MG63 (cell line): ENCODE data around the gene KMT2D. TPM values are rescaled to one million over a fixed set of nuclear protein-coding genes. Genes with fewer than 3 reads are reported as not detected.

Source experiments
- DNase-seq: peaks from one replicate; pipeline ENCODE4 v3.0.0-alpha.2; 2020
- H3K27me3 ChIP-seq: fragments of 250-450 bp; sonication (Bioruptor Pico); 2 replicates; pipeline ENCODE4 v1.5.1; 2020; ENCODE audit warnings: mild to moderate bottlenecking, moderate library complexity
- H3K36me3 ChIP-seq: fragments of 250-450 bp; sonication (Bioruptor Pico); 2 replicates; pipeline ENCODE4 v1.5.1; 2020; ENCODE audit warnings: mild to moderate bottlenecking, moderate library complexity
- H3K4me3 ChIP-seq: fragments of 250-450 bp; sonication (Bioruptor Pico); 2 replicates; pipeline ENCODE4 v1.5.1; 2020; ENCODE audit warnings: mild to moderate bottlenecking, moderate library complexity
- H3K9me3 ChIP-seq: fragments of 250-450 bp; sonication (Bioruptor Pico); 2 replicates; pipeline ENCODE4 v1.5.1; 2020; ENCODE audit warnings: mild to moderate bottlenecking, moderate library complexity
- total RNA-seq: library from RNA; depleted of rRNA; stranded (reverse); fragments of >200 nt; shearing (Covaris generic); gene quantifications from 2 replicates; pipeline ENCODE4 v1.2.3, GENCODE V29; 2014; ENCODE audit warnings: low replicate concordance; rRNA removed

Gene KMT2D
- 8.6 and 11.7 TPM in 2 replicates for total RNA-seq

- DNase-seq = peak; percentile 97
- Histone ChIP-seq H3K4me3 (peak within 1 kb of the TSS; percentile 82), H3K9me3 (no peaks in the 10 kb centered on the region), H3K27me3 (no peaks in the 10 kb centered on the region), H3K36me3 (peaks cover 21% of the 10 kb centered on the region)
These were observed at the start of gene KMT2D for GRCh38 chr12:49060237-49061156. Gene KMT2D, minus strand, starts transcription at chr12:49060794. Its CDS starts 5,470 bp downstream, at chr12:49055324.

GRCh38 chr12:49109641-49110463 lies 49.3 kb upstream of the KMT2D start:
- Histone ChIP-seq H3K27me3 (no peaks in the 10 kb centered on the region), H3K4me3 (peak overlapping the region; percentile 88), H3K9me3 (no peaks in the 10 kb centered on the region), H3K36me3 (no peaks in the 10 kb centered on the region)
- no peak for DNase-seq

DNA sequence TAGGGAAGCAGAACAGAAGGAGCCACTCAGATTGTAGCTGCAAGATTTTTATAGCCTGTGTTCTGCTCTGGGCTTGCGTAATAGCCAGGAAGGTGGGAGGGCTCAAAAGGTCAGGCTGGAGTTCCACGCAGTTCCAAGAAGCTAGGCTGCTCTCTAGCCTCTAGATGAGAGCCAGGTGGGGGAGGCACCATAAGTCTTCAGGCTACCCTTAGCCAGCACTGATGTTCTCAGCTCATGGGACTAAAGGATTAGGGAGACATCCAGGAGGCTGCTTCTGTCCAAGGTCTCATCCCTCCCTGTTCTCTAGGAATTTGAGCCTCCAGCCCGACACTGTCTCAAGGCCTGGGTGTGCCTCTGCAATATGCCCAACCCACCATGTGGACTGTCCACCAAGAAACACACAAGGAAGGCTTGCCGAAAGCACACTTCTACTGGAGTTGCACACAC lies 48.4 kb upstream of the KMT2D start:
- H3K4me3 ChIP-seq = peak overlapping the region; percentile 88; the same call in 1 of the 2 replicates
- H3K36me3 ChIP-seq = no peaks in the 10 kb centered on the region; the same call in 1 of the 2 replicates
- no peak for DNase-seq
- no peaks in the 10 kb centered on the region for H3K9me3 ChIP-seq
- no peaks in the 10 kb centered on the region for H3K27me3 ChIP-seq

DNA sequence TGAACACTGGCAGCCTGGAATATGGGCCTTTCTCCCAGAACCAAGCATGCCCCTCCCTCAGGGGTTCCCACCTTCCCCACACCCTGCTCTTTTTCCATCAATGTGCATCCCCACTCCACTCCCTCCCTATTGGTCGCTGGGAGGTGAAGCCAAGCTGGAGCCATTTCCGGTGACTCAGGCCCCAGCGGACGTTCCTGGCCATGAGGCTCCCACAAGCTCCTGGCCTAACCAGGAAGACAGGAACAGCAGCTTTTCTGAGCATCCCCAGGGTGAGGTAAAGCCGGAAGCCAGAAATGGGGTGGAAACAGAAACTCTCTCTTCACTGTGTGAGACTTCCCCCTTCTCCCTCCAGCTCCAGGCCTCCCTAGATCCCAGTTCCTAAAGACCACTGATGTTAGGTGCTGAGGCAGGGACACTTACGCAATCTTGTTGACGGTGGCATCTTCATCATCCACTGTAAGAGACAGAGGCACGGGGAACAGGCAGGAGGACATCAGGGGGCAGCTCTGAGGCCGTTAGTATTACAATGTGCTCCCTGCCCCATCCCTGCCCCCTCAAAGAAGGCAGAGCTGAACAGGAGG lies 45.0 kb upstream of the KMT2D start:
- no peak overlapping the region for H3K4me3 ChIP-seq
- H3K27me3 ChIP-seq = no peaks in the 10 kb centered on the region
- peaks cover 2% of the 10 kb centered on the region for H3K36me3 ChIP-seq
- no peaks in the 10 kb centered on the region for H3K9me3 ChIP-seq
- DNase-seq = no peak

GRCh38 chr12:49104822-49105221 lies 44.2 kb upstream of the KMT2D start:
- no peaks in the 10 kb centered on the region for H3K9me3 ChIP-seq
- H3K4me3 ChIP-seq = no peak overlapping the region
- H3K27me3 ChIP-seq = no peaks in the 10 kb centered on the region
- DNase-seq = no peak
- H3K36me3 ChIP-seq = peaks cover 6% of the 10 kb centered on the region

- DNase-seq = no peak
- H3K9me3 ChIP-seq = no peaks in the 10 kb centered on the region
- H3K4me3 ChIP-seq = no peak overlapping the region
- peaks cover 9% of the 10 kb centered on the region for H3K36me3 ChIP-seq
- H3K27me3 ChIP-seq = no peaks in the 10 kb centered on the region
These were observed 39.8 kb upstream of the KMT2D start for GRCh38 chr12:49100380-49100779.

DNA sequence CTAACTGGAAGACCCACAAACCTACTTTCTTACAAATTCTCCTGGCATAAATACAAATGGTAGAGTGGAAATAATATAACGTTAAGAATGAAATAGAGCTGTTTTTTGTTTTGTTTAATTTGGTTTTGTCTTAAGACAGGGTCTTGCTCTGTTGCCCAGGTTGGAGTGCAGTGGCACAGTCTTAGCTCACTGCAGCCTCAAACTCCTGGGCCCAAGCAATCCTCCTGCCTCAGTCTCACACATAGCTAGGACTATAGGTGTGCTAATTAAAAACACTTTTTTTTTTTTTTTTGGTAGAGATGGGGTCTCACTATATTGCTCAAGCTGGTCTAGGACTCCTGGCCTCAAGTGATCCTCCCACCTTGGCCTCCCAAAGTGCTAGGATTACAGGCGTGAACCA lies 38.1 kb upstream of the KMT2D start:
- no peak for DNase-seq
- Histone ChIP-seq H3K36me3 (peaks cover 9% of the 10 kb centered on the region), H3K27me3 (0 out of 2 replicates have a peak, but pooled peaks cover under 1% of the 10 kb centered on the region), H3K4me3 (no peak overlapping the region), H3K9me3 (no peaks in the 10 kb centered on the region)

GRCh38 chr12:49098035-49098451 lies 37.4 kb upstream of the KMT2D start:
- H3K27me3 ChIP-seq = 0 out of 2 replicates have a peak, but pooled peaks cover 4% of the 10 kb centered on the region
- peak; percentile 25 for DNase-seq
- H3K36me3 ChIP-seq = peaks cover 9% of the 10 kb centered on the region

DNA sequence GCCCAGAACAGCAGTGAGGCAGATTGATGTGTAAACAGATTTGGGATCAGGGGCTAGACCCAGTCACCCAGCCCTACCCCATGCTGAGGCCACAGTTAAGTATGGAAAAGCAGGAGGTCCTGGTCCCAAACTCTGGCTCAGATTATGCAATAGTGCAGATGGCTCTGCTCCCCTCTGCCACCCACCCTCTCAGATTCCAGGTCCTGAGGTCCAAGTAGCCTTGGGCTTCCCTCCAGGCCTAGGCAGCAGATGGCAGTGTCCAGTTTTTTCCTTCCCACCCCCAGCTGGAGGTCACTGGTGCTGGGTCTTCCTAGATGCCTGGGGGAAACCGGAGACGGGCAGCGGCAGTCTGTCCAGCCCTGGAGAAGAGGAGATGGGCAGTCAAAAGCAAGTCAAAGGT lies 36.8 kb upstream of the KMT2D start:
- Histone ChIP-seq H3K4me3 (no peak overlapping the region), H3K27me3 (0 out of 2 replicates have a peak, but pooled peaks cover 4% of the 10 kb centered on the region), H3K9me3 (no peaks in the 10 kb centered on the region), H3K36me3 (peaks cover 9% of the 10 kb centered on the region)
- DNase-seq = no peak

More at GRCh38 chr12:49098035-49098451, 37.4 kb upstream of the KMT2D start:
- H3K9me3 ChIP-seq = no peaks in the 10 kb centered on the region
- no peak overlapping the region for H3K4me3 ChIP-seq

- no peak for DNase-seq
- peaks cover 3% of the 10 kb centered on the region for H3K36me3 ChIP-seq
- H3K4me3 ChIP-seq = no peak overlapping the region
- H3K9me3 ChIP-seq = no peaks in the 10 kb centered on the region
- H3K27me3 ChIP-seq = peaks cover 4% of the 10 kb centered on the region; the same call in 1 of the 2 replicates
These were observed 34.4 kb upstream of the KMT2D start for GRCh38 chr12:49094975-49095365.

DNA sequence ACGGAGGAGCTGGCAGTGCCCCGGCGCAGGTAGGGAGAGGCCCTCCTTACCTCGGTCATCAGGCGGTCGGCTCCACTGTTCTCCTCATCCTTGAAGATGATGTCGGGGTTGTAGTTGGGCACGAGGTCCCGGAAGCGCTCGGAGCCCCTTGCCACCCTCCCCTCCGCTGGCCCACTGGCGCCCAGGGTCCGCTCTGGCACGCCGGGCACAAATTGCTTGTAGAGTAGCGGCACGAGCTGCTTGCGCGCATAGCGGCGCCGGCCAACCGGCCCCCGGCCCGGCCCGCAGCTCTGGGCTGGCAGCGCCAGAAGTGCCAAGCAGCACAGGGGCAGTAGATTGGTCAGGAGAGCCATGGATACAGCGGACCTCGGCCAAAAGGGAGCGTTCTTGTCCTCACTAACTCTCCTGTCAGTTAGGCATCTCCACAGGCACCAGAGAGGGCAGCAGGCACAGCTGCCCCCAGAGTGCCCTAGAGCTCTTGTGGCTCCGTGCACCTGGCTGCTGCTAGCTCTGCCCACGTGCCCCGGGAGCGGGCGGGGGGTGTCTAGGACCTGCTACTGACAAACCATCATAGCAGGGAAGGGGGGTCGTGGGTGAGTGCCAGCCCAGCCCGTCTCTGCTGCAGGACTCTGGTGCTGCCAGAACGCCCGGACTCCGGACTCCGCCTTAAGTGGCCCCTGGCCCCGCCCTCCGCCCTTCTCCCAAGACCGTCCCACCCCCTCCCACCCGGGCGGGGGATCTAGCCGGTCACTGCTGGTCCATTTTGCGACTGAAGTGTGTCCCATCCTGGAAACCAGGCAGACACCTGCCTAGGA lies 33.8 kb upstream of the KMT2D start, which contains the start of gene DHH:
DHH (minus strand) TSS at position 642 of the 815 bp plus-strand sequence; CDS start at position 353, 289 bp downstream.
- Histone ChIP-seq H3K9me3 (no peaks in the 10 kb centered on the region), H3K36me3 (peaks cover 3% of the 10 kb centered on the region), H3K27me3 (peaks cover 8% of the 10 kb centered on the region), H3K4me3 (no peak within 1 kb of the TSS)
- DNase-seq = peak; percentile 43

- Histone ChIP-seq H3K27me3 (peaks cover 14% of the 10 kb centered on the region), H3K9me3 (no peaks in the 10 kb centered on the region), H3K36me3 (peaks cover 3% of the 10 kb centered on the region), H3K4me3 (no peak overlapping the region)
- no peak for DNase-seq
These were observed 33.2 kb upstream of the KMT2D start for GRCh38 chr12:49093792-49094159.

DNA sequence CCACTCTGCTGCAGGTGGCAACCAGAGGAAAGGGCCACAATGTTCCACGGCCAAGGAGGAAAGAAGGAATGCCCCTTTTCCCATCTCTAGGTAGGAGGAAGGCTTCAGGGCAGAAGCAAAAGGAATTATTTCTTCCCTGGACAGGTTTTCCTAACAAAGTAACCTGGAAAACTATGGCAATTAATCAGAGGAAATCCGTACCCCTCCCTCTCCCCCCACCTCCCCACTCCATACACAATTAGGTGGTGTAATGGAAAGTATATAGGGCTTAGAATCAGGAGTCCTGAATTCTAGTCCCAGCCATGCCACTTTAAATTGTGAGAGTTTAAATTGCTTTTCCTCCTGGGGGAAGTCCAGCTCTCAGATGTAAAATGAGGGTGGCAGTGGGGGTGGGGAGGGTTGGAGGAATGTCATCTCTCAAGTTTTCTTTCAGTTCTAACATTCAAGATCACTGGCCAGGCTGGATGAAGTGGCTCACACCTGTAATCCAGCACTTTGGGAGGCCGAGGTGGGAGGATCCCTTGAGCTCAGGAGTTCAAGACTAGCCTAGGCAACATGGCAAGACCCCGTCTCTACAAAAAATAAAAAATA lies 32.3 kb upstream of the KMT2D start:
- no peak for DNase-seq
- peaks cover 3% of the 10 kb centered on the region for H3K36me3 ChIP-seq
- peaks cover 15% of the 10 kb centered on the region for H3K27me3 ChIP-seq
- H3K9me3 ChIP-seq = no peaks in the 10 kb centered on the region
- no peak overlapping the region for H3K4me3 ChIP-seq

DNA sequence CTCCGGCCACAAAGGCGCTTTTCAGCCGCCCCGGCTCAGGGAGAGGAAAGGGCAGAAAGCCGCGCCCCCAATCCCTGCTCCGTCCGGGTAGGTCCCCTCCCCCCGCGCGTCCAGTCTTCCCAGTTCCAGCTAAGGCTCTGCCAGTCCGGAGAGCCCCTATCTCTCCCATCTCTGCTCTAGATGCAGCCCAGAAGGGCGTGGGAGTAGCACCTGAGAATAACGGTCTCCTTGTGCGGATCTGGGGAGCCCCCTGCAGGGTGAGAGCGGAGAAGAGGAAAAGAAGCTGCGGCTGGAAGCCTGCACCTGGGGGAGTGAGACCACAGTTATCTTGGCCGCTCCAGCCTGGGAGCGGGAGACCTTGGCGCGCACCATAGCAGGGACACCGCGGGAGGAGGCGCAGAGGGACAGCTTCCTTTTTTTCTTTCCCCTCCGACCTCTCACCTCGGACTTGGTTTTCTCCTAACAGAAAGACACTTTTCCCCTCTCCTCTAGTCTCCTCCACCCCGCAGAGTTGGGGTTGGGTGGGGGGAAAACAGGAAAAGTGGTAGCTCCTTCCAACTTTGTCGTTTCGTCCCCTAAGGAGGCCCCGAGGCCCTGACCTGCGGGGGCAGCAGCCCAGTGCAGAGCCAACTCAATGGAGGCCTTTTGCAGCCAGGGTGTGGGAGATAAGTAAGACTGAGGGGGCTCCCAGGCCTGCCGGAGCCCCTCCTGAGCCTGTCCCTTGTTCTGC lies 31.7 kb upstream of the KMT2D start:
- no peak for DNase-seq
- H3K36me3 ChIP-seq = no peaks in the 10 kb centered on the region; the same call in 1 of the 2 replicates
- no peaks in the 10 kb centered on the region for H3K9me3 ChIP-seq
- no peak overlapping the region for H3K4me3 ChIP-seq
- H3K27me3 ChIP-seq = peaks cover 15% of the 10 kb centered on the region

GRCh38 chr12:49091836-49092085 lies 31.2 kb upstream of the KMT2D start:
- Histone ChIP-seq H3K4me3 (no peak overlapping the region), H3K36me3 (no peaks in the 10 kb centered on the region), H3K9me3 (no peaks in the 10 kb centered on the region), H3K27me3 (peaks cover 15% of the 10 kb centered on the region)
- DNase-seq = no peak
